Neural cell (in vitro differentiated cells): Measurements from ENCODE around the gene PRRT2. TPM values are rescaled to one million over a fixed set of nuclear protein-coding genes. Genes with fewer than 3 reads are reported as not detected.

Experiments
- H2AFZ ChIP-seq: fragments of 200-600, 300-800 bp; sonication (generic), shearing (Covaris generic); 2 replicates; pipeline ENCODE4 v1.6.0; 2014; ENCODE audit warnings: low read depth, mild to moderate bottlenecking, antibody characterized with exemption, low read length, moderate library complexity
- H3F3A ChIP-seq: fragments of 200-600 bp; shearing (Covaris generic); 2 replicates; pipeline ENCODE4 v1.6.1; 2016; ENCODE audit warnings: mild to moderate bottlenecking, moderate library complexity, mixed read lengths, antibody characterized with exemption, low read length; ENCODE audit not compliant: insufficient read depth, poor library complexity, severe bottlenecking
- H3K27ac ChIP-seq: fragments of 200-600, 300-800 bp; sonication (generic), shearing (Covaris generic); 2 replicates; pipeline ENCODE4 v1.5.1; 2014; ENCODE audit warnings: mild to moderate bottlenecking, low read length, moderate library complexity
- H3K27me3 ChIP-seq: fragments of 300-800, 200-600 bp; sonication (generic), shearing (Covaris generic); 2 replicates; pipeline ENCODE4 v1.6.0; 2014; ENCODE audit warnings: mild to moderate bottlenecking, low read depth, low read length, moderate library complexity; ENCODE audit not compliant: insufficient read depth
- H3K36me3 ChIP-seq: fragments of 300-800, 200-600 bp; sonication (generic), shearing (Covaris generic); 2 replicates; pipeline ENCODE4 v1.5.1; 2014; ENCODE audit warnings: mild to moderate bottlenecking, antibody characterized with exemption, low read length, moderate library complexity; ENCODE audit not compliant: insufficient read depth
- H3K4me2 ChIP-seq: fragments of 300-800, 200-600 bp; sonication (generic), shearing (Covaris generic); 2 replicates; pipeline ENCODE4 v1.6.0; 2014; ENCODE audit warnings: mild to moderate bottlenecking, low read length
- H3K4me3 ChIP-seq: fragments of 300-800, 200-600 bp; sonication (generic), shearing (Covaris generic); 2 replicates; pipeline ENCODE4 v1.5.1; 2014; ENCODE audit warnings: mild to moderate bottlenecking, low read length, moderate library complexity
- H3K79me2 ChIP-seq: fragments of 200-600 bp; shearing (Covaris generic); replicated peaks from 2 replicates; pipeline ENCODE4 v1.6.0; 2014; ENCODE audit warnings: mild to moderate bottlenecking, low read length, moderate library complexity; ENCODE audit not compliant: insufficient read depth
- H3K9ac ChIP-seq: fragments of 300-800, 200-600 bp; sonication (generic), shearing (Covaris generic); 2 replicates; pipeline ENCODE4 v1.6.1; 2016; ENCODE audit warnings: mild to moderate bottlenecking, low read length, mixed read lengths
- H3K9me2 ChIP-seq: fragments of 200-600 bp; shearing (Covaris generic); 2 replicates; pipeline ENCODE4 v1.6.1; 2016; ENCODE audit warnings: mild to moderate bottlenecking, low read length, mixed read lengths; ENCODE audit not compliant: insufficient read depth
- H3K9me3 ChIP-seq: fragments of 200-600, 300-800 bp; sonication (generic), shearing (Covaris generic); 2 replicates; pipeline ENCODE4 v1.6.1; 2016; ENCODE audit warnings: mild to moderate bottlenecking, mixed run types, low read length, moderate library complexity, mixed read lengths
- H4K20me1 ChIP-seq: fragments of 200-600 bp; shearing (Covaris generic); 2 replicates; pipeline ENCODE4 v1.6.1; 2016; ENCODE audit warnings: mild to moderate bottlenecking, mixed run types; ENCODE audit not compliant: insufficient read depth
- EP300 ChIP-seq: fragments of 450-650 bp; conservative IDR thresholded peaks from 2 replicates; pipeline ENCODE4 v1.6.1; 2014; ENCODE audit warnings: antibody characterized with exemption, mild to moderate bottlenecking, moderate library complexity; ENCODE audit not compliant: poor library complexity, severe bottlenecking
- EZH2 ChIP-seq: fragments of 200-600, 300-800 bp; shearing (Covaris generic), sonication (generic); IDR thresholded peaks from 2 replicates; pipeline ENCODE4 v1.6.1; 2014; ENCODE audit warnings: antibody characterized with exemption, low read length, borderline replicate concordance, mild to moderate bottlenecking; ENCODE audit not compliant: insufficient read depth, poor library complexity, severe bottlenecking
- RAD21 ChIP-seq: fragments of 450-650 bp; conservative IDR thresholded peaks from 2 replicates; pipeline ENCODE4 v1.6.1; 2014; ENCODE audit warnings: antibody characterized with exemption, mild to moderate bottlenecking, moderate library complexity
- SMC3 ChIP-seq: fragments of 450-650 bp; conservative IDR thresholded peaks from 2 replicates; pipeline ENCODE4 v1.6.1; 2014; ENCODE audit warnings: antibody characterized with exemption, mild to moderate bottlenecking, moderate library complexity; ENCODE audit not compliant: poor library complexity
- polyA plus RNA-seq: library from polyadenylated mRNA; depleted of rRNA; stranded (reverse); fragments of >200 nt; gene quantifications from 2 replicates; pipeline ENCODE4 v1.2.3, GENCODE V29; 2014
- TF ChIP-seq, protein P1 (sequence below): fragments of 450-650 bp; IDR thresholded peaks from 2 replicates; pipeline ENCODE4 v1.5.1; 2014; ENCODE audit warnings: antibody characterized with exemption, mild to moderate bottlenecking, moderate library complexity; ENCODE audit not compliant: poor library complexity, severe bottlenecking
- TF ChIP-seq, protein P2 (sequence below): IDR thresholded peaks from 2 replicates; pipeline ENCODE4 v1.6.1; 2012; ENCODE audit warnings: borderline replicate concordance

Gene PRRT2
- polyA plus RNA-seq, 1 donor from 2014 or later, result 84.2 TPM

DNA sequence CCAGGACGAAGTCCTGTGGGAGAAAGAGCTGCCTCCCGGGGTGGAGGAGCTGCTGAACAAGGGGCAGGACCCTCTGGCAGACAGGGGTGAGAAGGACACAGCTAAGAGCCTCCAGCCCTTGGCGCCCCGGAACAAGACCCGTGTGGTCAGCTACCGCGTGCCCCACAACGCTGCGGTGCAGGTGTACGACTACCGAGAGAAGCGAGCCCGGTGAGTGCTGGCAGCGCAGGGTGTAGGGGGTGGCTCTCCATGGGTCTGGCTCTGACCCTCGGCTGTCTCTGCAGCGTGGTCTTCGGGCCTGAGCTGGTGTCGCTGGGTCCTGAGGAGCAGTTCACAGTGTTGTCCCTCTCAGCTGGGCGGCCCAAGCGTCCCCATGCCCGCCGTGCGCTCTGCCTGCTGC, 29.6 kb downstream of the PRRT2 start:
- H3K9me3 ChIP-seq, result no peaks in the 10 kb centered on the region
- no peaks in the 10 kb centered on the region for H4K20me1 ChIP-seq
- no peaks in the 10 kb centered on the region for H3K36me3 ChIP-seq
- no peak overlapping the region for H3K27ac ChIP-seq
- no peak overlapping the region for H3K9ac ChIP-seq
- no peaks in the 10 kb centered on the region for H3K27me3 ChIP-seq
- no peak overlapping the region for H3K4me3 ChIP-seq
- no peak overlapping the region for H3K4me2 ChIP-seq
- no peak overlapping the region for H2AFZ ChIP-seq
- H3K9me2 ChIP-seq, result no peaks in the 10 kb centered on the region
- H3K79me2 ChIP-seq, result no peaks in the 10 kb centered on the region
- no peaks in the 10 kb centered on the region for H3F3A ChIP-seq
- TF ChIP-seq, protein P1, sequence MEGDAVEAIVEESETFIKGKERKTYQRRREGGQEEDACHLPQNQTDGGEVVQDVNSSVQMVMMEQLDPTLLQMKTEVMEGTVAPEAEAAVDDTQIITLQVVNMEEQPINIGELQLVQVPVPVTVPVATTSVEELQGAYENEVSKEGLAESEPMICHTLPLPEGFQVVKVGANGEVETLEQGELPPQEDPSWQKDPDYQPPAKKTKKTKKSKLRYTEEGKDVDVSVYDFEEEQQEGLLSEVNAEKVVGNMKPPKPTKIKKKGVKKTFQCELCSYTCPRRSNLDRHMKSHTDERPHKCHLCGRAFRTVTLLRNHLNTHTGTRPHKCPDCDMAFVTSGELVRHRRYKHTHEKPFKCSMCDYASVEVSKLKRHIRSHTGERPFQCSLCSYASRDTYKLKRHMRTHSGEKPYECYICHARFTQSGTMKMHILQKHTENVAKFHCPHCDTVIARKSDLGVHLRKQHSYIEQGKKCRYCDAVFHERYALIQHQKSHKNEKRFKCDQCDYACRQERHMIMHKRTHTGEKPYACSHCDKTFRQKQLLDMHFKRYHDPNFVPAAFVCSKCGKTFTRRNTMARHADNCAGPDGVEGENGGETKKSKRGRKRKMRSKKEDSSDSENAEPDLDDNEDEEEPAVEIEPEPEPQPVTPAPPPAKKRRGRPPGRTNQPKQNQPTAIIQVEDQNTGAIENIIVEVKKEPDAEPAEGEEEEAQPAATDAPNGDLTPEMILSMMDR, result no peak

DNA sequence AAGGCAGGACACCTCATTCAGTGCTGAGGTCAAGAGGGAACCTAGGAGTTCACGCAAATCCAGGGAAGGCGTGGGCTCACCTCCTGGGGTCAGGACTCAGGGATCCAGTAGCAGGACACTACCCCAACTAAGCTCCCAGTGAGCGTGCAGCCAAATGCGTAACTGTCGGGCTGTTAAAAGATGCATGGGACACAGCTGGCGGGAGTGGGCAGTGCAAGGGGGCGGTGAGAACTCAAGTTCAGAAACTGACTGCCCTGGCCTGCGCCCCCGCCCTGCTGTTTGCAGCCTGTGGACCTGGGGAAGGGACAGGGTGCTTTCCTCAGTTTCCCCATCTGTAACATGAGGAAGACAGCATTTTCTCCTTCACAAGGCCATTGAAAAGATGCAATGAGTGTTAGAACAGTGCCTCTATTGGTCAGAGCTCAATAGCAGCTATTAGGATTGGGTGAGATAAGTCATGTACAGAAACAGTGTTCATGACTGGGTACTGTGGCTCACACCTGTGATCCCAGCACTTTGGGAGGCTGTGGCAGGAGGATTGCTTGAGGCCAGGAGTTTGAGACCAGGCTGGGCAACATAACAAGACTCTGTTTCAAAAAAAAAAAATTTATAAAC, 30.8 kb downstream of the PRRT2 start:
- H3K4me2 ChIP-seq, result no peak overlapping the region
- no peak overlapping the region for H3K9ac ChIP-seq
- no peak overlapping the region for H3K27ac ChIP-seq
- H3K4me3 ChIP-seq, result no peak overlapping the region
- H3K79me2 ChIP-seq, result no peaks in the 10 kb centered on the region
- H3K36me3 ChIP-seq, result no peaks in the 10 kb centered on the region
- no peaks in the 10 kb centered on the region for H4K20me1 ChIP-seq
- no peak for TF ChIP-seq EZH2
- H3F3A ChIP-seq, result no peaks in the 10 kb centered on the region
- H3K27me3 ChIP-seq, result no peaks in the 10 kb centered on the region
- no peaks in the 10 kb centered on the region for H3K9me2 ChIP-seq
- no peak overlapping the region for H2AFZ ChIP-seq
- no peaks in the 10 kb centered on the region for H3K9me3 ChIP-seq

DNA sequence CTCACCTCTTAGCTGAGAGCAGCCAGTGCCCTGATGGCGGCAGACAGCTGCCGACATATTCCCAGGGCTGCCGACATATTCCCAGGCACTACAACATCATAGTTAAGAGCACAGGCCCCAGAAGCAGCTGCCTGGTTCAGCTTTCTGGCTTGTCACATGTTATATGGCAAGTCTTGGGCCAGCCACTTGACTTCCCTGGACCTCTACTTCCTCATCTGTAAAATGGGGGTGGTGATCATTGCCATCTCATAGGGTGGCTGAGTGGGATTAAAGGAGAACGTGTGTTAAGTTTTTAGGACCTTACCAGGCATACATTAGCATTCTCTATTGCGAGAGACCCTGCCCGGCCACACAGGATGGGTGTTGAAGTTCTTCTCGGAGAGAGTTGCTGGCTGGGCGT, 31.9 kb downstream of the PRRT2 start:
- H3K36me3 ChIP-seq, result no peaks in the 10 kb centered on the region
- TF ChIP-seq SMC3 (no peak), EP300 (no peak), RAD21 (no peak)
- TF ChIP-seq, protein P2, sequence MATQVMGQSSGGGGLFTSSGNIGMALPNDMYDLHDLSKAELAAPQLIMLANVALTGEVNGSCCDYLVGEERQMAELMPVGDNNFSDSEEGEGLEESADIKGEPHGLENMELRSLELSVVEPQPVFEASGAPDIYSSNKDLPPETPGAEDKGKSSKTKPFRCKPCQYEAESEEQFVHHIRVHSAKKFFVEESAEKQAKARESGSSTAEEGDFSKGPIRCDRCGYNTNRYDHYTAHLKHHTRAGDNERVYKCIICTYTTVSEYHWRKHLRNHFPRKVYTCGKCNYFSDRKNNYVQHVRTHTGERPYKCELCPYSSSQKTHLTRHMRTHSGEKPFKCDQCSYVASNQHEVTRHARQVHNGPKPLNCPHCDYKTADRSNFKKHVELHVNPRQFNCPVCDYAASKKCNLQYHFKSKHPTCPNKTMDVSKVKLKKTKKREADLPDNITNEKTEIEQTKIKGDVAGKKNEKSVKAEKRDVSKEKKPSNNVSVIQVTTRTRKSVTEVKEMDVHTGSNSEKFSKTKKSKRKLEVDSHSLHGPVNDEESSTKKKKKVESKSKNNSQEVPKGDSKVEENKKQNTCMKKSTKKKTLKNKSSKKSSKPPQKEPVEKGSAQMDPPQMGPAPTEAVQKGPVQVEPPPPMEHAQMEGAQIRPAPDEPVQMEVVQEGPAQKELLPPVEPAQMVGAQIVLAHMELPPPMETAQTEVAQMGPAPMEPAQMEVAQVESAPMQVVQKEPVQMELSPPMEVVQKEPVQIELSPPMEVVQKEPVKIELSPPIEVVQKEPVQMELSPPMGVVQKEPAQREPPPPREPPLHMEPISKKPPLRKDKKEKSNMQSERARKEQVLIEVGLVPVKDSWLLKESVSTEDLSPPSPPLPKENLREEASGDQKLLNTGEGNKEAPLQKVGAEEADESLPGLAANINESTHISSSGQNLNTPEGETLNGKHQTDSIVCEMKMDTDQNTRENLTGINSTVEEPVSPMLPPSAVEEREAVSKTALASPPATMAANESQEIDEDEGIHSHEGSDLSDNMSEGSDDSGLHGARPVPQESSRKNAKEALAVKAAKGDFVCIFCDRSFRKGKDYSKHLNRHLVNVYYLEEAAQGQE, result no peak

More for the DNA sequence above, 31.9 kb downstream of the PRRT2 start:
- Histone ChIP-seq H3K79me2 (no peaks in the 10 kb centered on the region), H3K27me3 (no peaks in the 10 kb centered on the region), H4K20me1 (no peaks in the 10 kb centered on the region), H3K4me3 (no peak overlapping the region), H3K4me2 (no peak overlapping the region), H3K9me2 (no peaks in the 10 kb centered on the region), H2AFZ (no peak overlapping the region), H3K9ac (no peak overlapping the region), H3K9me3 (no peaks in the 10 kb centered on the region), H3F3A (no peaks in the 10 kb centered on the region), H3K27ac (no peak overlapping the region)
